Ishikawa (cell line): ENCODE data around the gene HNRNPM.

Experiments used
- CEBPB ChIP-seq: IDR thresholded peaks from 2 replicates; pipeline ENCODE4 v1.6.1; 2012
- CREB1 ChIP-seq: IDR thresholded peaks from 2 replicates; pipeline ENCODE4 v1.6.1; 2012; ENCODE audit warnings: low read depth
- EGR1 ChIP-seq: IDR thresholded peaks from 2 replicates; pipeline ENCODE4 v1.6.1; 2012
- EP300 ChIP-seq: IDR thresholded peaks from 2 replicates; pipeline ENCODE4 v1.6.1; 2012; ENCODE audit warnings: borderline replicate concordance
- FOXM1 ChIP-seq: IDR thresholded peaks from 2 replicates; pipeline ENCODE4 v1.6.1; 2012; ENCODE audit warnings: low read depth, borderline replicate concordance
- RAD21 ChIP-seq: IDR thresholded peaks from 2 replicates; pipeline ENCODE4 v1.6.1; 2012; ENCODE audit warnings: low read depth
- TCF12 ChIP-seq: IDR thresholded peaks from 2 replicates; pipeline ENCODE4 v1.6.1; 2012; ENCODE audit warnings: low read depth
- ZBTB7A ChIP-seq: IDR thresholded peaks from 2 replicates; pipeline ENCODE4 v1.6.1; 2012; ENCODE audit warnings: low read depth
- TF ChIP-seq, protein P1 (sequence below): IDR thresholded peaks from 2 replicates; pipeline ENCODE4 v1.6.1; 2012
- TF ChIP-seq, protein P2 (sequence below): IDR thresholded peaks from 2 replicates; pipeline ENCODE4 v1.6.1; 2012
- TF ChIP-seq, protein P3 (sequence below): IDR thresholded peaks from 2 replicates; pipeline ENCODE4 v1.6.1; 2012; ENCODE audit warnings: low read depth, mild to moderate bottlenecking

DNA sequence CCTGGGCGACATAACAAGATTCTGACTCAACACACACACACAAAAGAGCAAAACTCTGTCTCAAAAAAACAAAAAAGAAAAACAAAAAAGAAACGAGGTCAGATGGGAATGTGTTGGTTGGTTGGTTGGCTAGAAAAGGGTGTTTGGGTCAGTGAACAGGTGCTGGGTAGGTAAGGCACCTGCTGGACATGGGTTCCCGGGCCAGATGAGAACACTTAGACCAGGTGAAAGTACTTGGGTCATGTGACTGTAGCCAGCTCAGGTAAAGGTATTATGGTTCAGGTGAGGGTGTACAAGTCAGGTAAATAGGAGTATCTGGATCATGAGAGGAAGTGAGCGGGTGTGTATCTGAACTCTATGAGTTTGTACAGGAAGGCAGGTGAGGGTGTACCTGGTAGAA lies 83.7 kb downstream of the HNRNPM start:
- TF ChIP-seq, protein P1, sequence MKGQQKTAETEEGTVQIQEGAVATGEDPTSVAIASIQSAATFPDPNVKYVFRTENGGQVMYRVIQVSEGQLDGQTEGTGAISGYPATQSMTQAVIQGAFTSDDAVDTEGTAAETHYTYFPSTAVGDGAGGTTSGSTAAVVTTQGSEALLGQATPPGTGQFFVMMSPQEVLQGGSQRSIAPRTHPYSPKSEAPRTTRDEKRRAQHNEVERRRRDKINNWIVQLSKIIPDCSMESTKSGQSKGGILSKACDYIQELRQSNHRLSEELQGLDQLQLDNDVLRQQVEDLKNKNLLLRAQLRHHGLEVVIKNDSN: no peak
- TF ChIP-seq TCF12 (no peak), RAD21 (no peak), EP300 (no peak), FOXM1 (no peak), CREB1 (no peak), EGR1 (no peak), CEBPB (no peak), ZBTB7A (no peak)
- TF ChIP-seq, protein P2, sequence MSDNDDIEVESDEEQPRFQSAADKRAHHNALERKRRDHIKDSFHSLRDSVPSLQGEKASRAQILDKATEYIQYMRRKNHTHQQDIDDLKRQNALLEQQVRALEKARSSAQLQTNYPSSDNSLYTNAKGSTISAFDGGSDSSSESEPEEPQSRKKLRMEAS: no peak
- TF ChIP-seq, protein P3, sequence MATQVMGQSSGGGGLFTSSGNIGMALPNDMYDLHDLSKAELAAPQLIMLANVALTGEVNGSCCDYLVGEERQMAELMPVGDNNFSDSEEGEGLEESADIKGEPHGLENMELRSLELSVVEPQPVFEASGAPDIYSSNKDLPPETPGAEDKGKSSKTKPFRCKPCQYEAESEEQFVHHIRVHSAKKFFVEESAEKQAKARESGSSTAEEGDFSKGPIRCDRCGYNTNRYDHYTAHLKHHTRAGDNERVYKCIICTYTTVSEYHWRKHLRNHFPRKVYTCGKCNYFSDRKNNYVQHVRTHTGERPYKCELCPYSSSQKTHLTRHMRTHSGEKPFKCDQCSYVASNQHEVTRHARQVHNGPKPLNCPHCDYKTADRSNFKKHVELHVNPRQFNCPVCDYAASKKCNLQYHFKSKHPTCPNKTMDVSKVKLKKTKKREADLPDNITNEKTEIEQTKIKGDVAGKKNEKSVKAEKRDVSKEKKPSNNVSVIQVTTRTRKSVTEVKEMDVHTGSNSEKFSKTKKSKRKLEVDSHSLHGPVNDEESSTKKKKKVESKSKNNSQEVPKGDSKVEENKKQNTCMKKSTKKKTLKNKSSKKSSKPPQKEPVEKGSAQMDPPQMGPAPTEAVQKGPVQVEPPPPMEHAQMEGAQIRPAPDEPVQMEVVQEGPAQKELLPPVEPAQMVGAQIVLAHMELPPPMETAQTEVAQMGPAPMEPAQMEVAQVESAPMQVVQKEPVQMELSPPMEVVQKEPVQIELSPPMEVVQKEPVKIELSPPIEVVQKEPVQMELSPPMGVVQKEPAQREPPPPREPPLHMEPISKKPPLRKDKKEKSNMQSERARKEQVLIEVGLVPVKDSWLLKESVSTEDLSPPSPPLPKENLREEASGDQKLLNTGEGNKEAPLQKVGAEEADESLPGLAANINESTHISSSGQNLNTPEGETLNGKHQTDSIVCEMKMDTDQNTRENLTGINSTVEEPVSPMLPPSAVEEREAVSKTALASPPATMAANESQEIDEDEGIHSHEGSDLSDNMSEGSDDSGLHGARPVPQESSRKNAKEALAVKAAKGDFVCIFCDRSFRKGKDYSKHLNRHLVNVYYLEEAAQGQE: no peak
